ENCODE data around the gene LIN7A. TPM values are rescaled to one million over a fixed set of nuclear protein-coding genes. Genes with fewer than 3 reads are reported as not detected.
"Not testable (repeated sequence)": the region's sequence is repeated elsewhere in the genome, so short reads cannot be mapped to it uniquely, and the experiment has no call there.

LIN7A gene
- total RNA-seq, 2 donors from 2014 or later = 0.41 to 5.8 TPM

DNA sequence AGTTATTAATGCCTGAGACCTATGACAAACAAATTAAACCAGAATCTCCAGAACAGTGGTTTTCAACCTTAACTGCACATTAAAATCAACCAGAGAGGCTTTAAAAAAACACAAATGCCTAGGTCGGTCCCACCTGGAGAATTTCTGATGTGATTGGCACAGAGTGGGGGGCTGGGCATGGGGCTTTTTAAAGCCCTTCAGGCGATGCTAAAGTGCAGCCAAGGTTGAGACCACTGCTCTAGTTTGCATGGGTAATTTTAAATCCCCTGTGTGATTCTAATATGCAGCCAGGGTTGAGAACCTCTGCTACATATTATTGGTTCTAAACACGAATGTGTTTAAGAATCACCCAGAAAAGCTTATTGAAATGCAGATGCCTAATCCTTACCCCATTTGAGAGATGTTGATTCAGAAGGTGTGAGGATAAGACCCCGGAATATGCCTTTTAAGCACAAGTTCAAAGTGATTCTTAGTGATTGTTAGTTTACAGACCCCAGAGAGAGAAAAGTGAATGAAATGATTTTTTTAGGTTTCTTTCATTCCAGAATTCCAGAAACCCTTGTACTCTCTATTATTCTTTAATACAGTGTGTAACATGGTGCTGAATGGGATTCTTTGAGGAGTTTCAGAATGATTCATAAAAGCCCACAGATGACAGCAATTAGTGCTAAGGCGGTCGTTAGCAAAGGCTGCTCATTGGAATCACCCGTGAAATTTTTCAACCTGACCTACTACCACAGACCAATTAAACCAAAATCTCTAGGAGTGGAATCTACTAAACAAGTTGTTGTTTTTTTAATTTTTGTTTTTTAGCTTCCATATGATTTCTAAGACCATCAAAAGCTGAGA lies 44.9 kb downstream of the LIN7A start:
- Histone ChIP-seq H3K4me1 (ENCODE audit: control insufficient read depth in 1 of 2, low read depth in 2 of 2) (no peaks in the 10 kb centered on the region), H3K27ac (no peak overlapping the region), H3K9me3 (no peaks in the 10 kb centered on the region), H3K27me3 (replicated peaks; ENCODE audit: insufficient read depth) (no peaks in the 10 kb centered on the region), H3K4me3 (no peak overlapping the region), H3K36me3 (no peaks in the 10 kb centered on the region)
- DNase-seq (ENCODE audit: low spot score) (no peak), ATAC-seq (ENCODE audit: insufficient number of reproducible peaks, low FRiP score, low read depth) (no peak)
- TF ChIP-seq, protein P1, sequence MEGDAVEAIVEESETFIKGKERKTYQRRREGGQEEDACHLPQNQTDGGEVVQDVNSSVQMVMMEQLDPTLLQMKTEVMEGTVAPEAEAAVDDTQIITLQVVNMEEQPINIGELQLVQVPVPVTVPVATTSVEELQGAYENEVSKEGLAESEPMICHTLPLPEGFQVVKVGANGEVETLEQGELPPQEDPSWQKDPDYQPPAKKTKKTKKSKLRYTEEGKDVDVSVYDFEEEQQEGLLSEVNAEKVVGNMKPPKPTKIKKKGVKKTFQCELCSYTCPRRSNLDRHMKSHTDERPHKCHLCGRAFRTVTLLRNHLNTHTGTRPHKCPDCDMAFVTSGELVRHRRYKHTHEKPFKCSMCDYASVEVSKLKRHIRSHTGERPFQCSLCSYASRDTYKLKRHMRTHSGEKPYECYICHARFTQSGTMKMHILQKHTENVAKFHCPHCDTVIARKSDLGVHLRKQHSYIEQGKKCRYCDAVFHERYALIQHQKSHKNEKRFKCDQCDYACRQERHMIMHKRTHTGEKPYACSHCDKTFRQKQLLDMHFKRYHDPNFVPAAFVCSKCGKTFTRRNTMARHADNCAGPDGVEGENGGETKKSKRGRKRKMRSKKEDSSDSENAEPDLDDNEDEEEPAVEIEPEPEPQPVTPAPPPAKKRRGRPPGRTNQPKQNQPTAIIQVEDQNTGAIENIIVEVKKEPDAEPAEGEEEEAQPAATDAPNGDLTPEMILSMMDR (IDR thresholded peaks at IDR 0.05) = no peak

DNA sequence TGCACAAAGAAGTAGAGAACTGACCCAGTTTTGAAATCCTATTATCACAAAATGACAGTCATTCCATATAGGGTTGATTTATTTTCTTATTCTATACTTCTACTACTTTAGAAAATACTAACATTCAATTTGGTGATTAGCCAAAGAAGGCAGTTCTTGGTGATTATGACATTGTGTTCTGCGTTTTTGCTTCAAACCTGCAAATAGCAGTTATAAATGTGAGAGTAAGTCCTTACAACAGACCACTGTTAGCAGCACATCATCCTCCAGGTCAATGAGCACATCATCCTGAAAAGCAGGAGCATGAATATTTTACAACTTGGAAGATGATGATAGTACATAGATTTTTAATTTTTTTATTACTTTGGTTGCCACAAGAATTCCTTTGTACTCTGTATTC lies 53.1 kb downstream of the LIN7A start:
- TF ChIP-seq, protein P1 (IDR thresholded peaks at IDR 0.05) = no peak

DNA sequence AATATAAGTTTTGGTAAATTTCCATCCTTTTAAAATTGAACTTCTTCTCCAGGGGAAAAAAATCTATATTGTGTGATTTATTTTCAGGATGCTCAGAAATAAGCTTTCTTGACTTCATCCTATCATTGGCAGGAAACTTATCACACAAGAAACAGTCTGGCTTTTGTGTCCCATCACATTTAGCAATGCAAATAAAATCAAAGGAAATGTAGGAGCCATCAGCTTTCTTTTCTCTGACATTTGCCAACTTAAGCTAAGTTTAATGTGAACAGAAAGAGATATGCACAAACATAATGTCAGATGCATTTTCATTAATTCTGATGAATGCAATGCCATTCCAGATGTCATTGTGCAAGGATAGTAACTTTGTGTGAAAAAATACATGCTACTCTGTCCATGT lies 56.6 kb downstream of the LIN7A start:
- H3K4me3 ChIP-seq = no peak overlapping the region
- ATAC-seq (ENCODE audit: insufficient number of reproducible peaks, low FRiP score, low read depth) (no peak), DNase-seq (ENCODE audit: low spot score) (no peak)
- no peaks in the 10 kb centered on the region for H3K9me3 ChIP-seq
- no peaks in the 10 kb centered on the region for H3K27me3 ChIP-seq (replicated peaks; ENCODE audit: insufficient read depth)
- TF ChIP-seq, protein P1 (IDR thresholded peaks at IDR 0.05) = no peak
- no peaks in the 10 kb centered on the region for H3K4me1 ChIP-seq (ENCODE audit: control insufficient read depth in 1 of 2, low read depth in 2 of 2)
- H3K36me3 ChIP-seq = no peaks in the 10 kb centered on the region
- H3K27ac ChIP-seq = no peak overlapping the region

More for the DNA sequence above, 53.1 kb downstream of the LIN7A start:
- DNase-seq (ENCODE audit: low spot score) = no peak
- no peak for ATAC-seq (ENCODE audit: insufficient number of reproducible peaks, low FRiP score, low read depth)
- H3K9me3 ChIP-seq = no peaks in the 10 kb centered on the region
- H3K36me3 ChIP-seq = no peaks in the 10 kb centered on the region
- H3K27ac ChIP-seq = no peak overlapping the region
- no peak overlapping the region for H3K4me3 ChIP-seq
- no peaks in the 10 kb centered on the region for H3K4me1 ChIP-seq (ENCODE audit: control insufficient read depth in 1 of 2, low read depth in 2 of 2)
- H3K27me3 ChIP-seq (replicated peaks; ENCODE audit: insufficient read depth) = no peaks in the 10 kb centered on the region

DNA sequence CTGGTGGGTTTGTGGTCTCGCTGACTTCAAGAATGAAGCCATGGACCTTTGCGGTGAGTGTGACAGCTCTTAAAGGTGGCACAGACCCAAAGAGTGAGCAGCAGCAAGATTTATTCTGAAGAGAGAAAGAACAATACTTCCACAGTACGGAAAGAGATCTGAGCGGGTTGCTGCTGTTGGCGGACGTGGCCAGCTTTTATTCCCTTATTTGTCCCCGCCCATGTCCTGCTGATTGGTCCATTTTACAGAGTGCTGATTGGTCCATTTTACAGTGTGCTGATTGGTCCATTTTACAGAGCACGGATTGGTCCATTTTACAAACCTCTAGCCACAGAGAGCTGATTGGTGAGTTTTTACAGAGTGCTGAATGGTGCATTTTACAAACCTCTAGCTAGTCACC lies 59.3 kb downstream of the LIN7A start:
- DNase-seq (ENCODE audit: low spot score); H3K9me3 ChIP-seq; ATAC-seq (ENCODE audit: insufficient number of reproducible peaks, low FRiP score, low read depth); H3K27me3 ChIP-seq (replicated peaks; ENCODE audit: insufficient read depth); H3K4me3 ChIP-seq; H3K4me1 ChIP-seq (ENCODE audit: control insufficient read depth in 1 of 2, low read depth in 2 of 2); H3K27ac ChIP-seq; H3K36me3 ChIP-seq: not testable (repeated sequence)

DNA sequence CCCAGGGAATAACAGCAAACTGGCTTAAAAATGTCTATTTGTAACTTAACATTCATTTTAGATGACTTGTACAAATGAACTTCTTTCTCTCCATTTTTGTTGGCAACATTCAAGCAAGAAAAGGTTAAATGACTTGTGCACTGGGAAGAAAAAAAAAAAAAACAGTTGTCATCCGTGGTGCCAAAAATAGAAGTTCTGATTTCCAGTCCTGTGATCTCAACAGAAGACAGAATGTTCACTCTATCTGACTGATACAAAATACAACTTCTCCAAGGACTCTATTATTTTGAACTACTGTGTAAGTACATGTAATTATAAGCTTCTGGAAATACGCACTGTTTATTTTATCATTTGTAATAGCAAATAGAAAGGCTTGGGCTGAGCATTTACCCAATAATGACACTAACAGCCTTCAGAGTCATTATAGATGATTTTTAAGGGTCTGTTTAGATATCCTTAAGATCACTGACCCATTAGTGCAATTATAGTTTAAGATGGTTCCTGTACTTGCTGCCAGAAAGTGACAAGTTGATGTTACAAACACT lies 59.9 kb downstream of the LIN7A start:
- H3K4me1 ChIP-seq (ENCODE audit: control insufficient read depth in 1 of 2, low read depth in 2 of 2) = no peaks in the 10 kb centered on the region
- no peaks in the 10 kb centered on the region for H3K27me3 ChIP-seq (replicated peaks; ENCODE audit: insufficient read depth)
- TF ChIP-seq, protein P1 (IDR thresholded peaks at IDR 0.05) = no peak
- H3K9me3 ChIP-seq = no peaks in the 10 kb centered on the region
- no peak overlapping the region for H3K4me3 ChIP-seq
- H3K36me3 ChIP-seq = no peaks in the 10 kb centered on the region
- no peak overlapping the region for H3K27ac ChIP-seq
- ATAC-seq (ENCODE audit: insufficient number of reproducible peaks, low FRiP score, low read depth) = no peak
- no peak for DNase-seq (ENCODE audit: low spot score)

Data from thoracic aorta (tissue), 2 donors.